ENCODE data around the gene SPATA31A3. TPM values are rescaled to one million over a fixed set of nuclear protein-coding genes. Genes with fewer than 3 reads are reported as not detected.
"Not testable (repeated sequence)": the region's sequence is repeated elsewhere in the genome, so short reads cannot be mapped to it uniquely, and the experiment has no call there.

Gene SPATA31A3
- not detected for total RNA-seq

- TF ChIP-seq CTCF (IDR thresholded peaks at IDR 0.05; ENCODE audit: low read depth) = not testable (repeated sequence)
Observed at GRCh38 chr9:66992450-66992849, at the start of gene SPATA31A3. SPATA31A3 (minus strand) TSS chr9:66992550; CDS start chr9:66992521, 29 bp downstream.

Small RNA genes lying within 50 kb of the gene (small RNA-seq; reads per million reads assigned to genes)
- gene AL353770.1 = not detected
- not detected for gene AL353770.2

Other genes starting within 250 kb of the SPATA31A3 start
- gene ZNF658, start 91.8 kb downstream of the SPATA31A3 start, total RNA-seq = 1 to 10 TPM; 3.6 to 4.6 (median 3.9) TPM